Articular chondrocyte of knee joint (primary cell): ENCODE measurements around the gene QRSL1. TPM values are rescaled to one million over a fixed set of nuclear protein-coding genes. Genes with fewer than 3 reads are reported as not detected.

Source experiments
- small RNA-seq: library from RNA; depleted of rRNA; stranded (forward); fragments of <200 nt; gene quantifications from one replicate; pipeline ENCODE3, GENCODE V24; 2012
- total RNA-seq: library from RNA; depleted of rRNA; stranded (reverse); fragments of >200 nt; gene quantifications from 2 replicates; pipeline ENCODE4 v1.2.3, GENCODE V29; 2012

The QRSL1 gene, protein sequence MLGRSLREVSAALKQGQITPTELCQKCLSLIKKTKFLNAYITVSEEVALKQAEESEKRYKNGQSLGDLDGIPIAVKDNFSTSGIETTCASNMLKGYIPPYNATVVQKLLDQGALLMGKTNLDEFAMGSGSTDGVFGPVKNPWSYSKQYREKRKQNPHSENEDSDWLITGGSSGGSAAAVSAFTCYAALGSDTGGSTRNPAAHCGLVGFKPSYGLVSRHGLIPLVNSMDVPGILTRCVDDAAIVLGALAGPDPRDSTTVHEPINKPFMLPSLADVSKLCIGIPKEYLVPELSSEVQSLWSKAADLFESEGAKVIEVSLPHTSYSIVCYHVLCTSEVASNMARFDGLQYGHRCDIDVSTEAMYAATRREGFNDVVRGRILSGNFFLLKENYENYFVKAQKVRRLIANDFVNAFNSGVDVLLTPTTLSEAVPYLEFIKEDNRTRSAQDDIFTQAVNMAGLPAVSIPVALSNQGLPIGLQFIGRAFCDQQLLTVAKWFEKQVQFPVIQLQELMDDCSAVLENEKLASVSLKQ
- 14.5 and 14.6 TPM in 2 replicates for total RNA-seq

DNA sequence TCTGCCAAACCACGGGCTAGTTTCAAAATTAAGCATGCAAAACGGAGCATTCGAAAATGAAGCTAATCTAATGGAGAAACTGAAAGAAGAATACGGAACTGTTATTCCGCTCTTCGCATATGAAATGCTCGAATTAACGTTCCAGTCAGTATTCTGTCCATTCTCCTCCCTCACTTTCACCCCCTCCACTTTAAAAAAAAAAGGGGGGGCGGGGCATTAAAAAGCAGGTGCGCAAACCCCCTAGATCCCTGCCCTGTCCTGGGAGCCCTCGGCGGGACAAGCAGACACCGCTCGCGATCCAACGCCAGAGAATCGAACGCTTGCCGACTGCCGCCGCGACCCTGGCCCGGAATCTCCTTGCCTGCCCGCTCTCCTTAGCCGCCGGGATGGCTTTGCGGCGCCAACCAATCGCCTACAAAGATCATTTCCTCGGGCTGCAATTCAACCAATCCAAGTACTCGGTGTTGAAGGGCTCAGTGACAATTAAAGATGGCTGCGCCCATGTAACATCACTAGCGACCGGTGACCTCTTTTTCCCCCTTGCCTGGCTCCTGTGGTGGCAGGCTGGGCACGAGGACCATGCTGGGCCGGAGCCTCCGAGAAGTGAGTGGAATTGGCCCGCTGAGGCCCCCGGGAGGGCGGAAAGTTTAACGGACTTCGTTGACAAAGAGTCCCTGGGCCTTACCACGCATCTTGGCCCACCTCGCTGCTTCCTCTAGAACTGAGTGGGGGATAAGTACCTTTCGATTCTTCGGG is at the start of gene QRSL1, which contains the start of gene RTN4IP1:
QRSL1 (plus strand) TSS at position 476 of the 756 bp plus-strand sequence; CDS start at position 580, 104 bp downstream.
RTN4IP1 (minus strand) TSS at position 396 of the 756 bp plus-strand sequence. CDS start 477 bp downstream, outside the sequence.

Small RNAs within 50 kb of the gene (small RNA-seq; reads per million reads assigned to genes)
- not detected for gene RNU6-527P

Other genes starting within 250 kb of the QRSL1 start
- gene RTN4IP1, start 80 bp upstream of the QRSL1 start, total RNA-seq, result 5.8 and 7.6 TPM in 2 replicates